SK-N-DZ (cell line): ENCODE data around the gene C1QB.
"Not testable (repeated sequence)": the region's sequence is repeated elsewhere in the genome, so short reads cannot be mapped to it uniquely, and the experiment has no call there.

Source experiments
- DNase-seq: peaks from one replicate; pipeline ENCODE4 v3.0.0-alpha.2; 2015; ENCODE audit warnings: low spot score
- small RNA-seq, 2 experiments: library from RNA; depleted of rRNA; stranded (forward); fragments of <200 nt; gene quantifications; one replicate each; pipeline ENCODE3, GENCODE V24; 2014

The C1QB gene

DNA sequence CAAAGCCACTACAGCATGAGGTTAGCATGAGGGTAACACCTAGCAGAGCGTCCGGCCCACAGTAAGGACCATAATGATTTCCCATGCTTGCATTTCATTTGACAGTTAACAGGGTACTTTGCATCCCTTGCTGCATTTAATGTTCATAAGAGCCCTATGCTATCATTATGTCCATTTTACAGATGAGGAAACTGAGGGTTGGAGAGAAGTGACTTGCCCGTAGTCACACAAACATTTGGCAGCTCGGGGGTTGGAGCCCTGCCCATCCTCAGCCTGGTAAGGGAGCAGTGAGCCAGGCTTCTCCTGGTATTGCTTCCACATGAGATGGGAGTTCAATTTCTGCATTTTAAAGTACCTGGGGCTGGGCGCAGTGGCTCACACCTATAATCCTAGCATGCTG, 41.1 kb downstream of the C1QB start:
- no peak for DNase-seq

- DNase-seq, result no peak
These were observed 43.6 kb downstream of the C1QB start for GRCh38 chr1:22696610-22697009.

GRCh38 chr1:22697980-22698379, 44.9 kb downstream of the C1QB start:
- DNase-seq, result no peak

DNA sequence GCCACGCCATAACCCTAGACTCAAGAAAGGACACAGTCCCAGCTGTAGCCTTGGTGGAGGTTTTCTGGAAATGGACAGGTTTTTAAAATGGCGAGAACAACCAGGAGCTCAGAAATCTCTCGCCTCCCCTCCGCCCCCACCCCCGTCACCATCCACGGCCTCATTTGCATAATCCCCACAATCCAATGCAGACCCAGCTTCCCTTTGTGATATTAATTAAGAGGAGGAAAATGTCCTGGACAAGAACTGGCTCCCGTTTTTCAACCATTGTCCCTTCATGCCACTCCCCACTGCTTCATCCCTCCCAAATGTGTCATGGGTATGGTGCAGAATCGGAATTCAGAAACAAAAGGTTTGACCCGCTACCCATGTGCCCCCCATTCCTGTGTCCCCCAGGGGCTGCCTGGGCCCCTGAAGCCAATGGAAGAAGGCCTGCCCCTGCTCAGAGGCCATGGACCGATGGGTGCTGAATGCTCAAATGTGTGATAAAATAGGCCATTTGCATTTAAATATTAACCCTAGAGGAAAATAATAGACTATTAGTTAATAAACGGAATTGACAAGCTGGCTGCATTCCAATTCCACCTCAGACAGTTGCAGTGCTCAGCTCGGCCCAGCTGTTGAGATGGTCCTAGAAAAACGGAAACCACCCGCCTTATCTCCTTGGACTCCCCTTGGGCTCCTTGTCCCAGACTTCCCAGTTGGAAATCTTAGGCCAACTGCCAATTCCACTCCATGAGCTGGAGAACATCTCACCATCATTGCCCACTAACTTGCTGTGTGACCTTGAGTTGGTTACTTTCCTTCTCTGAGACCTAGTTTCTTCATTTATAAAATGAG, 46.9 kb downstream of the C1QB start:
- no peak for DNase-seq

- DNase-seq, result no peak
These were observed 49.5 kb downstream of the C1QB start for GRCh38 chr1:22702296-22703085.

DNA sequence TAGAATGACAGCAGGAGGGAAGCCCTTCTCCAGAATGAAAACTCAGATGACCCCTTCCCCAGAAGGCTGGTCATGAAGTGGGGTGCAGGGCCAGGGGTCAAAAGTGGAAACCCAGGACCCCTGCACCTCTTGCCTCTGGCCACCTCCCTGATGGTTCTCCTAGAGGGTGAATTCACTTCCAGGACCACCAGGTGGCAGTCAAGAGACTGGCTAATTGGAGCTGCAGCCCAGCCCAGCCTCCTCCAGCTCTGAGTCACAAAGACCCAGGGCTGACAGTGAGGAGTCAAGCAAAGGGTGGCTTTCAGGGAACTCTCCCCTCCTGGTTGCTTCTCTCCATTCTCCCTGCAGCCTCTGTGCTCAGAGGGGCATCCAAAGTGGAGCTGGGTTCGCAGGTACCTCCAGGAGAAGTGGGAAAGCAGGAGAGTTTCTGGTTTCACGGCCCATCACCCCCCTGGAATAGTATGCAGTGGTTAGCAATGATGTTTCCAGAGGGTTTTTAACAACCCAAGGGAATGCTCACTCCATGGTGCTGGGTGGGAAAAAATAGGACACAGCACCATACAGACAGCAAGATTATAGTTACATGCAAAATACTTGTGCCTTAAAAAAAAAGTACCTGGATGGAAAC, 51.5 kb downstream of the C1QB start:
- peak; percentile 79 for DNase-seq

- DNase-seq, result no peak
These were observed 52.5 kb downstream of the C1QB start for GRCh38 chr1:22705586-22705985.

DNA sequence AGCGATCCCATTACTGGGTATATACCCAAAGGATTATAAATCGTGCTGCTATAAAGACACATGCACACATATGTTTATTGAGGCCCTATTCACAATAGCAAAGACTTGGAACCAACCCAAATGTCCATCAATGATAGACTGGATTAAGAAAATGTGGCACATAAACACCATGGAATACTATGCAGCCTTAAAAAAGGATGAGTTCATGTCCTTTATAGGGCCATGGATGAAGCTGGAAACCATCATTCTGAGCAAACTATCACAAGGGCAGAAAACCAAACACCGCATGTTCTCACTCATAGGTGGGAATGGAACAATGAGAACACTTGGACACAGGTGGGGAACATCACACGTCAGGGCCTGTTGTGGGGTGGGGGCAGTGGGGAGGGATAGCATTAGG, 53.1 kb downstream of the C1QB start:
- DNase-seq, result not testable (repeated sequence)

DNA sequence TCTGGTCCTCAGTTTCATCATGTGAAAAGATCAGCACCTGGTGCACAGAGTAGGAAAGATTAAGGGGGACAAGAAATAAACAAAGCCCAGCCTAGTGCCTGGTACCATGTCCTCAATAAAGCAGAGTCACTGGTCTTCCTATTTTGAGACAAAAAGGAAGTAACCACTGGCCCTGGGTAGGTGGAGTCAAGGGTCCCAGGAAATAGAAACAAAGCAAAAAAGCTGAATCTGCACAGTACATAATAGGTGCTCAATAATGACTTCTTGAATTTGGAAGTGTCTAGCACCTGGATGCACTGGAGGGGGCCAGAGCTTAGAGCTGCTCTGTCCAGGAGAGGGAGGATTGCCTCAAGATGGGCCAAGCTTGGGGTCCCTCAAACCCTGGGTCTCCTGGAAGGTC, 55.7 kb downstream of the C1QB start:
- DNase-seq, result no peak

DNA sequence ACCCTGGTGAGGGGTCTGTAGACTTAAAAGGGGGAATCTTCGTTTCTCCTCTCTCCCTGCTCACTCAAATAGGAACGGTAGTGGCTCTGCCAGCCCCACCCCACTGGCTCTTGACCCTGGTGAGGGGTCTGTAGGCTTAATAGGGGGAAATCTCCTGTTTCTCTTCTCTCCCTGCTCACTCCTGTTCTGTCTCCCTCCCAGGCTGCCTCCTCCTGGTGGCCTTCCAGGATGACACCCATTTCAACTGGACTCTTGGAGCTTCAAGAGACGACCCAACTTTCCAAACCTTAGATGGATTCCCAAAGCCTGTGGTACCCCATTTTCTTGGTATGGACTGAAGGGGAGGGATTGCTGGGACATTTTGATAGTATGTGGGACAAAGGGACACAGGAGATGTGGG, 56.2 kb downstream of the C1QB start:
- DNase-seq, result peak; percentile 51

- DNase-seq, result peak; percentile 71
These were observed 57.1 kb downstream of the C1QB start for GRCh38 chr1:22709891-22710700.

- peak; percentile 26 for DNase-seq
These were observed 57.6 kb downstream of the C1QB start, which contains the start of gene EPHB2 for GRCh38 chr1:22710701-22711049. TSS of gene EPHB2 (plus strand) at chr1:22710839. CDS start at chr1:22710983, 144 bp downstream.

- no peak for DNase-seq
These were observed 58.0 kb downstream of the C1QB start for GRCh38 chr1:22711071-22711470.

Small RNA genes lying within 50 kb of the gene (small RNA-seq; reads per million reads assigned to genes)
- 0 reads per million in 2 experiments for gene MIR6127
